Natural killer cell treated with Interleukin-12 subunit alpha and Interleukin-12 subunit beta and Interleukin-15 and Interleukin-18, amount 100 ng/mL, for 72 hours (primary cell): ENCODE results near the gene MINDY2. TPM values are rescaled to one million over a fixed set of nuclear protein-coding genes. Genes with fewer than 3 reads are reported as not detected.

ENCODE experiments used
- ATAC-seq, 2 donors: fragments of 150-1000 bp; cut with Tn5 transposase in 1 of 2; sonication (Bioruptor Pico), chemical (Tn5 transposase) in 1 of 2; 2 replicates each; pipeline ENCODE4 v1.10.0; 2021
- DNase-seq: peaks from one replicate; pipeline ENCODE4 v3.0.0; 2022; ENCODE audit warnings: low spot score
- H3K27ac Mint-ChIP-seq, 2 donors: 1 replicate in 1 of 2; 2 replicates in 1 of 2; pipeline ENCODE4 v1.8.0; 2022; ENCODE audit warnings: mixed read lengths in 2 of 2, mild to moderate bottlenecking in 1 of 2, moderate library complexity in 1 of 2
- H3K27me3 Mint-ChIP-seq, 2 donors: 1 replicate in 1 of 2; 2 replicates in 1 of 2; pipeline ENCODE4 v1.8.0; 2022; ENCODE audit warnings: mixed read lengths in 2 of 2
- H3K36me3 Mint-ChIP-seq: one replicate; pipeline ENCODE4 v1.8.0; 2022; ENCODE audit warnings: mixed read lengths
- H3K4me1 Mint-ChIP-seq, 2 donors: 1 replicate in 1 of 2; 2 replicates in 1 of 2; pipeline ENCODE4 v1.8.0; 2022; ENCODE audit warnings: low read depth in 2 of 2, mixed read lengths in 2 of 2, mild to moderate bottlenecking in 1 of 2
- H3K4me3 Mint-ChIP-seq: one replicate; pipeline ENCODE4 v1.8.0; 2022; ENCODE audit warnings: mixed read lengths
- H3K9me3 Mint-ChIP-seq: 2 replicates; pipeline ENCODE4 v1.8.0; 2022; ENCODE audit warnings: mixed read lengths
- total RNA-seq, 2 donors: library from RNA; stranded (reverse); gene quantifications; one replicate each; pipeline ENCODE4 v1.2.3, GENCODE V29; 2022

MINDY2 gene
- 10 to 100 TPM; 11.9 to 15.1 TPM for total RNA-seq

GRCh38 chr15:58770857-58771620, at the start of gene MINDY2:
Gene MINDY2, plus strand, starts transcription at chr15:58771302. Its CDS starts 94 bp downstream, at chr15:58771396.
- DNase-seq (peak; percentile 98), ATAC-seq (peak; percentile 99)
- H3K36me3 Mint-ChIP-seq = no peaks in the 10 kb centered on the region
- no peaks in the 10 kb centered on the region for H3K27me3 Mint-ChIP-seq
- no peaks in the 10 kb centered on the region for H3K9me3 Mint-ChIP-seq
- peaks cover 10 to 14% of the 10 kb centered on the region in 2 donors for H3K4me1 Mint-ChIP-seq
- peak within 1 kb of the TSS; percentile 67 to 84 for H3K27ac Mint-ChIP-seq
- no peak within 1 kb of the TSS for H3K4me3 Mint-ChIP-seq

- Mint-ChIP-seq H3K4me1 (peaks cover 33 to 36% of the 10 kb centered on the region in 2 donors), H3K27me3 (no peaks in the 10 kb centered on the region), H3K36me3 (no peaks in the 10 kb centered on the region), H3K4me3 (no peak overlapping the region), H3K9me3 (no peaks in the 10 kb centered on the region), H3K27ac (peak overlapping the region; percentile 29 to 35)
- peak in 1 of 2 donors; percentile 66 for ATAC-seq
- no peak for DNase-seq
Measured at GRCh38 chr15:58724466-58724865, 46.6 kb upstream of the MINDY2 start.

GRCh38 chr15:58726867-58727266, 44.2 kb upstream of the MINDY2 start:
- no peak for ATAC-seq
- Mint-ChIP-seq H3K27me3 (no peaks in the 10 kb centered on the region), H3K9me3 (no peaks in the 10 kb centered on the region), H3K36me3 (no peaks in the 10 kb centered on the region), H3K27ac (no peak overlapping the region), H3K4me1 (peaks cover 37 to 41% of the 10 kb centered on the region in 2 donors), H3K4me3 (no peak overlapping the region)
- no peak for DNase-seq

GRCh38 chr15:58731756-58732535, 39.2 kb upstream of the MINDY2 start:
- Mint-ChIP-seq H3K27me3 (no peaks in the 10 kb centered on the region), H3K27ac (peak overlapping the region; percentile 60 to 75), H3K4me1 (peaks cover 37 to 47% of the 10 kb centered on the region in 2 donors), H3K4me3 (peak overlapping the region; percentile 15), H3K9me3 (no peaks in the 10 kb centered on the region), H3K36me3 (no peaks in the 10 kb centered on the region)
- ATAC-seq = peak in 1 of 2 donors; percentile 43
- no peak for DNase-seq

GRCh38 chr15:58732625-58733363, 38.3 kb upstream of the MINDY2 start:
- peaks cover 44 to 54% of the 10 kb centered on the region in 2 donors for H3K4me1 Mint-ChIP-seq
- H3K9me3 Mint-ChIP-seq = no peaks in the 10 kb centered on the region
- DNase-seq = no peak
- no peak overlapping the region for H3K4me3 Mint-ChIP-seq
- H3K36me3 Mint-ChIP-seq = no peaks in the 10 kb centered on the region
- no peak for ATAC-seq
- peak overlapping the region; percentile 60 to 75 for H3K27ac Mint-ChIP-seq
- no peaks in the 10 kb centered on the region for H3K27me3 Mint-ChIP-seq

- no peak for DNase-seq
- Mint-ChIP-seq H3K4me3 (no peak overlapping the region), H3K27ac (peak overlapping the region in 1 of 2 donors; percentile 12), H3K36me3 (no peaks in the 10 kb centered on the region), H3K4me1 (peaks cover 50 to 67% of the 10 kb centered on the region in 2 donors), H3K9me3 (no peaks in the 10 kb centered on the region), H3K27me3 (no peaks in the 10 kb centered on the region)
- ATAC-seq = no peak
Measured at GRCh38 chr15:58734859-58735258, 36.2 kb upstream of the MINDY2 start.

GRCh38 chr15:58736018-58736643, 35.0 kb upstream of the MINDY2 start:
- H3K4me3 Mint-ChIP-seq = no peak overlapping the region
- H3K4me1 Mint-ChIP-seq = peaks cover 47 to 62% of the 10 kb centered on the region in 2 donors
- no peaks in the 10 kb centered on the region for H3K36me3 Mint-ChIP-seq
- no peaks in the 10 kb centered on the region for H3K9me3 Mint-ChIP-seq
- DNase-seq (no peak), ATAC-seq (no peak)
- no peaks in the 10 kb centered on the region for H3K27me3 Mint-ChIP-seq
- peak overlapping the region in 1 of 2 donors; percentile 40 for H3K27ac Mint-ChIP-seq

GRCh38 chr15:58737298-58737697, 33.8 kb upstream of the MINDY2 start:
- DNase-seq (no peak), ATAC-seq (no peak)
- Mint-ChIP-seq H3K27me3 (no peaks in the 10 kb centered on the region), H3K36me3 (no peaks in the 10 kb centered on the region), H3K4me3 (no peak overlapping the region), H3K4me1 (peaks cover 51 to 66% of the 10 kb centered on the region in 2 donors), H3K9me3 (no peaks in the 10 kb centered on the region), H3K27ac (peak overlapping the region; percentile 61 to 94)

GRCh38 chr15:58738046-58738707, 32.9 kb upstream of the MINDY2 start:
- H3K4me3 Mint-ChIP-seq = peak overlapping the region; percentile 43
- H3K36me3 Mint-ChIP-seq = no peaks in the 10 kb centered on the region
- H3K27me3 Mint-ChIP-seq = no peaks in the 10 kb centered on the region
- DNase-seq = no peak
- peak overlapping the region; percentile 61 to 94 for H3K27ac Mint-ChIP-seq
- H3K9me3 Mint-ChIP-seq = no peaks in the 10 kb centered on the region
- peaks cover 52 to 68% of the 10 kb centered on the region in 2 donors for H3K4me1 Mint-ChIP-seq
- peak; percentile 70 to 86 for ATAC-seq

- Mint-ChIP-seq H3K27ac (no peak overlapping the region), H3K27me3 (no peaks in the 10 kb centered on the region), H3K4me1 (peaks cover 51 to 66% of the 10 kb centered on the region in 2 donors), H3K4me3 (no peak overlapping the region), H3K36me3 (no peaks in the 10 kb centered on the region), H3K9me3 (no peaks in the 10 kb centered on the region)
- DNase-seq (no peak), ATAC-seq (no peak)
Measured at GRCh38 chr15:58740436-58740835, 30.7 kb upstream of the MINDY2 start.

- no peak overlapping the region for H3K4me3 Mint-ChIP-seq
- peaks cover 52 to 67% of the 10 kb centered on the region in 2 donors for H3K4me1 Mint-ChIP-seq
- no peaks in the 10 kb centered on the region for H3K9me3 Mint-ChIP-seq
- H3K27ac Mint-ChIP-seq = peak overlapping the region in 1 of 2 donors; percentile 1
- ATAC-seq (no peak), DNase-seq (no peak)
- H3K27me3 Mint-ChIP-seq = no peaks in the 10 kb centered on the region
- H3K36me3 Mint-ChIP-seq = no peaks in the 10 kb centered on the region
Measured at GRCh38 chr15:58741032-58741431, 30.1 kb upstream of the MINDY2 start.

- ATAC-seq = no peak
- H3K27ac Mint-ChIP-seq = peak overlapping the region in 1 of 2 donors; percentile 1
- DNase-seq = no peak
- H3K9me3 Mint-ChIP-seq = no peaks in the 10 kb centered on the region
- H3K27me3 Mint-ChIP-seq = no peaks in the 10 kb centered on the region
- no peak overlapping the region for H3K4me3 Mint-ChIP-seq
- H3K36me3 Mint-ChIP-seq = no peaks in the 10 kb centered on the region
- peaks cover 53 to 63% of the 10 kb centered on the region in 2 donors for H3K4me1 Mint-ChIP-seq
Measured at GRCh38 chr15:58742022-58742813, 28.9 kb upstream of the MINDY2 start.
